Embryonic facial prominence (tissue), 1 donor: ENCODE measurements around the gene ZNF506.
"Not testable (repeated sequence)": the region's sequence is repeated elsewhere in the genome, so short reads cannot be mapped to it uniquely, and the experiment has no call there.

ENCODE experiments used
- DNase-seq: peaks from one replicate; pipeline ENCODE4 v3.0.0-alpha.2; 2016; ENCODE audit errors: extremely low spot score

Gene ZNF506

DNA sequence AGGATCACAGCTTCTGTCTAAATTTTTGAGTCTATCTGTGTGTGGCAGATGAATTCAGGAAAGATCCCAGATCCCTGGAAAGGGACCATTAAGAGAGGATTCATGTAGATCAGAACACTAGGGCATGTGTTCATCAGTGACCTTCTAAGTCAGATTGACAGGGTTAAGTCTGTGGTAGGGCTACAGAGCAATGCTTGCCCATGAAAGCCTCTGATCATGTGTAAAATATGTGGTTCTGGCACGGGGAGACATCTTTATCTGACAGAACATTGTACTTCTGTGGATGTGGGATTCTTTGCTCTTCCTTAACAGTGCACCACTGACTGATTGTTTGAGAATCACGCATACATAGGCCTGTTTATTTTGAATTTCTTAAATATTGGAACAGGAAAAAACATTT is 42.9 kb downstream of the ZNF506 start:
- DNase-seq = no peak

DNA sequence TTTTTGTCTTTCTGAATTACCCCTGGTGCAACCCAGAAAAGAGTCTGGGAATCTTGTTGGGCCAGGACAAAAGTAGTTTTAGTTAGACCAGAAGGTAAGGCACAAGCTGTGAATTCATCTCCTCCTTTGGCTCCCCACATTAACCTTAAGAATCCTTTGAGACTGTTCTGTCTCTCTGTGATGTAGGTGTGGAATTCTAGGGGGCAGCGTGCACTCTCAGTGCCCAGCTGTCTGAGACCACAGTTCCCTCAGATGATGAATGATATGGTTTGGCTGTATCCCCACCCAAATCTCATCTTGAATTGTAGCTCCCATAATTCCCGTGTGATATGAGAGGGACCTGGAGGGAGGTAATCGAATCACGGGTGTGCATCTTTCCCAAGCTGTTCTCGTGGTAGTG is 43.9 kb downstream of the ZNF506 start:
- DNase-seq = no peak

DNA sequence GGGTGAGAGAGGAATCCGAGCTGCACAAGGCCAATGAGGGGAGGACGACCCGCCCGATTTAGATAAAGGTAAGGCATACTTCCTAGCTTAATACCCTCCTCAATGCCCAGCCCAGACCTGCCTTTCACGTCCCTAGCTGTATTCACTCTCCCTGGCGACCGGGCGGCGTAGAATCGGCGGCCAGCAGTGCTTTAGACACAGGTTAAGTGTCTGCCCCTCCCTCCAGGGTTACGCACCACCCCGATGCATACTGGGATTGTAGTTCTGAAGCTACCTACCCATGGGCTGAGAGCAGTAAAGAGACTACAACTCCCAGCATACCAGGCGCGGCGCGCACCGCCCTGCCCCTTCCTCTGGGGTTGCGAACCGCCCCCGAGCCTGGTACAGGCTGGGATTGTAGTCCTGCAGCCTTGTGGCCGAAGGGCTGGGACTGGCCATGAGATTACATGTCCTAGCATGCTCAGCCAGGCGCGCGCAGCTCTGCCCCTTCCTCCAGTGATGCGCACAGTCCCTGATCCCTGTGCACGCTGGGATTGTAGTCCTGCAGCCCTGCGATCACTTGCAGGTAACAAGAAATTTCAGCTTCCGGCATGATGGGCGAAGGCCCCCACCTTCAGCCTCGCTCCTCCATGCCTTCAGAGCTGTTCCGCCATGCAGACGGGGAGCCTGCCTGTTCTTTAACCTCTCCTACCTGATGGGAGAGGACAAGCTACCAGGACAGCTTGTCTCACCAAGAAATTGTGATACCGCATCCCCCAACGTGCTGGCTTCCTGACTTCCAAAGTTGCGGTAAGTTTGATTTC is 45.1 kb downstream of the ZNF506 start:
- peak; percentile 88 for DNase-seq

DNA sequence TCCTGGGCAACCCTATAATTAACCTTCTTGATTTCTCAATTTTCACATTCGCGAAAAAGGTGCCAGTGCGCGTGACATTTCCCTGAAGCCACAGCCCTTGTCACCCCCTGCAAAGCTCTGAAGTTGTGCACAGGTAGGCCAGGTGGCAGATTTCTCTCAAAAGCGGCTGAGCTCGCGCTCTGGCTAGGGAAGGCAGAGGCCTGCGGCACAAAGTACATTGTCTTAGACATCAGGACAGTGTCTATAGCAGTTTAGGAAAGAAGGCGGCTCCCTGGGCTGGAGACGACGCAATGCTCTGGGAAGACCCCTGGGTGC is 45.7 kb downstream of the ZNF506 start:
- no peak for DNase-seq

DNA sequence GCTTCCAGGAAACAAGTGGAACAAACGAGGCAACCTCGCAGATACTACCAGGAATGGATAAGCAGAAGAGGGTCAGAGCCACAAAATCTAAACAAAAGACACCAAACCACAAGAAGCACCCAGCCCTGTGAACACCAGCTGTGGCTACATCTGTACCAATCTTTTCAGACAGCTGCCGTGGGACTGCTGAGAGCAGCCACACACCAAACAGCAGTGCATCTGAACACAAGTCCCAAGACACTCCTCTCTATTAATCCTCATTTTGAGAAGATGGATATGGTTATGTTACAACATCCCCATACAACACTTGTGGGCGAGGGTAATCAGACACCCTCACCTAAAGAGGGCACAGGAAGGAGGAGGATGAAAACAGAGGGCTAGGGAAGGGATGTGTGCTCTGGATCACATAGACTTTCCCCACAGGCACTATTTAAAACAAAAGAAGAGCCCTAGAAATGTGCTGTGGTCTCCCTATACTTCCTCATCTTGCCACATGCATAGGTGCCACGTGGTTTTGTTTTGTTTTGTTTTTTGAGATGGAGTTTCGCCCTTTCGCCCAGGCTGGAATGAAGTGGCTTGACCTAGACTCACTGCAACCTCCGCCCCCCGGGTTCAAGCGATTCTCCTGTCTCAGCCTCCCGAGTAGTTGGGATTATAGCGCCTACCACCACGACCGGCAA is 47.1 kb downstream of the ZNF506 start:
- no peak for DNase-seq

DNA sequence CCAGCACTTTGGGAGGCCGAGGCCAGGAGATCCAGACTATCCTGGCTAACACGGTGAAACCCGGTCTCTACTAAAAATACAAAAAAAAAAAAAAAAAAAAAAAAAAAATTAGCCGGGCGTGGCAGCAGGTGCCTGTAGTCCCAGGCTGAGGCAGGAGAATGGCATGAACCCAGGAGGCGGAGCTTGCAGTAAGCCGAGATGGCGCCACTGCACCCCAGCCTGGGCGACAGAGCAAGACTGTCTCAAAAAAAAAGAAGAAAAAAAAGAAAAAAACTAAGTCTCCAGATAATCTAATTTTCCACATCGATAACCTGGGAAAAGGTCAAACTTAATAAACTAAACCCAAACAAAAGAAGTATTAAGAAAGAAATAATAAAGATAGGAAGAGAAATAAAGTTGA is 49.6 kb downstream of the ZNF506 start:
- not testable (repeated sequence) for DNase-seq

DNA sequence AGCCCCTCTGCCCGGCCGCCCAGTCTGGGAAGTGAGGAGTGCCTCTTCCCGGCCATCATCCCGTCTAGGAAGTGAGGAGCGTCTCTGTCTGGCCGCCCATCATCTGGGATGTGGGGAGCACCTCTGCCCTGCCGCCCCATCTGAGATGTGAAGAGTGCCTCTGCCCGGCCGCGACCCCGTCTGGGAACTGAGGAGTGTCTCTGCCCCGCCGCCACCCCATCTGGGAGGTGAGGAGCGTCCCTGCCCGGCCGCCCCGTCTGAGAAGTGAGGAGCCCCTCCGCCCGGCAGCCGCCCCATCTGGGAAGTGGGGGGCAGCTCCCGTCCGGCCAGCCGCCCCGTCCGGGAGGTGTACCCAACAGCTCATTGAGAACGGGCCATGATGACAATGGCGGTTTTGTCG is 51.6 kb downstream of the ZNF506 start:
- DNase-seq = not testable (repeated sequence)

DNA sequence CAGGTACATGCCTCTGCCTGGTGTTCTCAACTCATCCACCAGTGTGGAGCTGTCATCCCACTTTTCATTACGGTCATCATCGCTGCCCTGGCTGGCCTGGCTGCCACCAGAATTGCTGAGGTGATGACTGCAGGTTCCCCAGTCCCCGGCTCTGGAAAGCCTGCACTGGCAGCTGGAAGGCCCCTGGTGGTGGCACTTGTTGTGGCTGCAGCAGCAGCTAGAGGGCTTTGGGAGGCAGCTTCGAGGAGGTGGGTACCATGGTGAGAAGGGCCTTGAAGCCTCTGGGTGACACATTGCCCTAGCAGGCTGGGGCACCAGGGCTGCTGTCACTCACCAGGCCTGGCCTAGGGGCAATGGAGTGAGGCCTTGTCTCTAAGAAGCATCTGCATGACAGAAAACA is 63.4 kb downstream of the ZNF506 start:
- DNase-seq = no peak

DNA sequence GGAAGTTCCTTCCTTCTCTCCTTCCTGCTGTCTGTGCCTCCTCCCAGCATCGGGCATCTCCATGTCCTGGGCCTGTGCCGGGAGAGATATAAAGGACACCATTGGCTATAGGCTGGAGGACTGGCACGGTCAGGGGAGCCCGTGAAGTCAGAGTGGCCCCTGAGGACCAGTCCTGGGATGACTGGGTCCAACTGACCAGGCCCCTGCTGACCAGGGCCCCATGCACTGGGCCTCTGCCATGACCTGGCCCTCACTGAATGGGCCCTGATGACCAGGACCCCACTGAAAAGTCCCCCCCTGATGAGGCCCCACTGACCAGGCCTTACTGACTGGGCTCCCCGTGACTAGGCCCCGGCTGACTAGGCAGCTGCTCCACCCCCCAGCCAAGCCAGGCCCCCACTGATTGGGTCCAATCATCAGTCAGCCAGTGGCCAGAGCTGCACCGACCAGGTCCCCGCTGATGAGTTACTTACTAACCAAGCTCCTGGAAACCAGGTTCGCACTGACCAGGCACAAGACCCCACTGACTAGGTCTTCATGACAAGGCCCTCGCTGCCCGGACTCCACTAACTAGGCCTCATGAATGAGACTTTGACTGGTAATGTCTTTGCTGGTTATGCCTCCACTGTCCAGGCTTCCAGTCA is 68.7 kb downstream of the ZNF506 start:
- DNase-seq = no peak

DNA sequence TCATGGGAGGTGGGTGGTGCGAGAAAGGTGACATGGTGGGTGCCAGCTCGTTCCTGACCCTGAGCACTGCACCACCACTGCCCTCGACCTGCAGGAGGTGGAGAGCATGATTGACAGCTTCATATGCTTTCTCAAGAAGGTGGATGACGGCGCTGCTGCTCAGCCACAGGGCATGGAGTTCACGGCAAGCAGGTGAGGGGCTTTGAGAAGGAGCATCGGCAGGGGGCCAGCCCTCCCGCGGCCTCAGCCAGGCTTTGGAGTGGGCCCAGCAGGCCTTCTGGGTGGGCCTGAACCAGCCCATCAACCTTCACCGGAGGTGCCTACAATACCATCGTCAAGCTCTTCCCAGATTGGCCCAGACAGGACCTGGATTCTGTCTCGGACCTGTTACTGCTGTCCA is 69.7 kb downstream of the ZNF506 start:
- no peak for DNase-seq

DNA sequence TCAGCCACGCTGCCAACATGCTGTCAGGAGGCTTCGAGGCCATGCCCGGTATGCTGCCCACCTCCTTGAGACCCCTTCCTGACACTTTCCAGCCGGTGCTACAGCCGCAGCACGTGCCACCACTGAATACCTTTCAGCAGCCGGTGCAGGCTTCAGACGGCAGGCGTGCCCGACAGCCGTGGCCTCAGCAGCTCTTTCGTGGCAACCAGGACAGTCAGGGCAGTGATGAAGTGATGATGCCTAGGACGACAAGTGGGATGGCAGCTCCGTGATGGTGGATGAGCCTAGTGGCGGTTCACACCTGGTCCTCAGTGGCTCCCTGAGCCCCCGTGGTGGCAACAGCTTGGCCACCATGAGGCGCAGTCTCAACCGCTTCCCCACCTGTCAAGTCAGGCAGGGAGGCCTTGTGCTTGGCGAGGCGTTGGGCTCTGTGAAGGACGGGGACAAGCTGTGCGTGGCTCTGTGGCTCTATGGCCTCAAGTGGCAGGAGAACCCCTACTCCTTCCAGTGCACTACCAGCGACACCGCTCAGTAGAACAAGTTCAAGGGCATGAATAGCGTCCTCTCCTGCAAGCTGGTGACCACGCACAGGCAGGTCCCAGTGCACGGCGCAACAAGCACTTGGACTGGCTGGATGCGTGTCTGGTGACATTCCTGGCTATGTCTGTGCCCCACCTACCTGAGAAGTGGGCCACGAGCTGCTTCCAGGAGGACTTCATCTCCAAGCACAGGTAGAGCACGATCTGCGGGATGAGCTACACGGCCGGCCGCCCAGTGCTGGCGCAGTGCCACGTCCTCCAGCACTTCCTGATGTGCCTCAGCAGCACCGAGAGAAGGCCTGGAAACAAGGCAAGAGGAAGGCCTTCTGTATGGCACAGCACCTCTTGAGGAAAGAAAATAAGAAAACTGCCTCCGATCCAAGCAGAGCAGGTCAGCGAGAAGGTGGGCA is 70.4 kb downstream of the ZNF506 start:
- no peak for DNase-seq

DNA sequence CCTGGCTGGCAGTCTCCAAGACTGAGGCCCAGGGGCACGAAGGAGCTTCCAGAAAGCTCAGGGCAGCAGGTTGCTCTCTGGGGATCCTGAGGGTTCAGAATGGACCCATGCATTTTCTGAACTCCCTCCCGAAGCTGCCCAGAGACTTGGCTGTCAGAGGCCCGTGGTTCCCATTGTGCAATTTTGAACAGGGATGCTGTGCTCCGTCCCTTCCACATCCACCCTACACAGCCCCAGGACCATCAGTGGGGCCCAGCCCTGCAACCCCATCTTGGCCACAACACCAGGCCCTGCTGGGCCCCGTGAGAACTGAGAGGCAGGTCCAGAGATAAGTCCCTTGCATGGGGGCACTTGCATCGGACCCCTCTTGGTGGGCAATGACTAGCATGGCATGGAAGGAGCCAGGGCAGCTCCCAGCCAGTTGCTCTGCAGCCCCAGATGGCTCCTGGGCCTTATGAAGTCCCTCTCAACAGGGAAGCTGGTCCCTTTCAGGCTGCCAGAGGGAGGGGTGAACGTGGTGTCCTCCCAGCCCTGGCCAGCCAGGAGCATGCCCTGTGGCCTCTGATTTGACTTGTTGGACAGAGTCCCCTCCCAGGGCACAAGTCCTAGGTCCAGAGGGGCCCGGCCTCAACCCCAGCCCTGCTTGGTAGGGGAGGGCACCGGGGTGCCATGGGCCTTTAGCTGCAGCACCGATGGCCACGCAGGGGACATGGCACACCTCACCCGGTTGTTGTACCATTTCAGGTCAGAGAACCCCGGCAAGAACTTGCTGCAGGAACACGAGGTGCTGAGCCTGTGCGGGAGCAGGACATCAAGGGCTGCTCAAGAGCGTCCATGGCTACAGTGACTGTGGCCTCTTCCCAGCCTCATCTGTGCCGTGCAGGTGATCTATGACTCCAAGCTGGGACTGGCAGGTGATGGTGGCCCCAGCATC is 71.4 kb downstream of the ZNF506 start:
- no peak for DNase-seq

DNA sequence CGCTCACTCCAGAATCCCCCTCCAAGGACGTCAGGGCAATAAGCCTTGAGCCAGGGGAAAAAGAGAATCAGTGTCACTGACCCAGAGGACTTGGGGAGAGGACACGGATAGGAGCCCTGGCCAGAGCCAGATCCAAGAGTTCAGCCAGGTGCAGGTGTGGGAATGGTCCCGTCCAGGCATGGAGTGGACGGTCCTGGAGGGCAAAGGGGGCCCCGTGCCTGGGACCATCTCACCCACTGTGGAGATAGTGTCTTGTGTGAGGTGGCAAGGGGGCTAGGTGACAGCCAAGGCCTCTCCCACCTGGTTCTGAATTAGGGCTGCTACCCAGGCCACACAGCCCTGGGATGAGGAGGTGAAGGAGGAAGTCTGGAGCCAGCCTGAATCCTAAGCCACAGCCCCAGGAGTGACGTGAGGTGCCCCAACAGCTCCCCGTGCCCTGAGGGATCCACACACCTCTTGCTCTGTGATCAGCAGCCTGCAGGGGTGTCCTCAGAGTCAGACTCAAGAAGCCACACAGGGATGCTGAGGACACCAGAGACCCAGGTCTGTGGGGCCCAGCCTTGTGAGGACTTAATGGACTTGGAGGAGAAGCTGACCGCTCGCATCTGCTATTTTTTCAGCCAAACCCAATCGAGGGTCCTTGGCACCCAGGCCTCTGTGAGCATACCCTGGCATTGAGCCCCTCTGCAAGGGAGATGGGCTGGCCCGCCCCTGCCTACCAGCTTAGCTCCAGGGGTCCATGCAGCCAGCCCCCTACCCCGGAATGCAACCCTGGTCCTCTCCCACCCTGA is 72.2 kb downstream of the ZNF506 start:
- no peak for DNase-seq

DNA sequence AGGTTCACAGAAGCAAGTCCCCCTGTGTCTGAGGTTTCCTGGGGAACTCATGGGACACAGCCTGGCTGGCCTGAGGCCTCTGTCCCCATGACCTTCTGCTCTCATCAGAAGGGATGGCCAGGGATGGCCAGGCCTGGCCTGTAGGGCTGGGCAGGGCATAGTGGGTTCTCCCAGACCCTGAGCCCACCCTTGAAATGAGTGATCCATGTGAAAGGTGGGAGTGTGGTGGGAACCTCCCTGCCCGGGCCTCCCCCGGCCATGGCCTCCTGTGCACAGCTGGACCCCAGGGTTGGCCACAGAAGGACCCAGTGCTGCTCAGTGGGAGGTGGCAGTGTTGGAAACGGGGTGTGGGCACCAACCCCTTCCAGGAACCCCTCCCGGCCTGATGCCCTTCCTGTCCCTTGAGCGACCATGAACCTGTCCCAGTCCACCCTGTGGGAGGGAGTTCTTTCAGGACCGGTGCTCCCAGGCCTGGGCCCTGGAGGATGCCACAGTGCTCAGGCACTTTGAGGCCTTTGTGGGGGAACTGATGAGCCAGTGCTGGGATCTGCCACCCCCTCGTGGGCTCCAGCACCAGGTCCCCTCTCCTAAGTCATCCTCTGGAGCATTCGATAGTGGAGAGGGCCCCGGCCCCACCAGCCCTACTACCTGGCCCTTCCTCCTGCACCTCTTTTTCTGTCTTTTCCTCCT is 73.2 kb downstream of the ZNF506 start:
- no peak for DNase-seq

DNA sequence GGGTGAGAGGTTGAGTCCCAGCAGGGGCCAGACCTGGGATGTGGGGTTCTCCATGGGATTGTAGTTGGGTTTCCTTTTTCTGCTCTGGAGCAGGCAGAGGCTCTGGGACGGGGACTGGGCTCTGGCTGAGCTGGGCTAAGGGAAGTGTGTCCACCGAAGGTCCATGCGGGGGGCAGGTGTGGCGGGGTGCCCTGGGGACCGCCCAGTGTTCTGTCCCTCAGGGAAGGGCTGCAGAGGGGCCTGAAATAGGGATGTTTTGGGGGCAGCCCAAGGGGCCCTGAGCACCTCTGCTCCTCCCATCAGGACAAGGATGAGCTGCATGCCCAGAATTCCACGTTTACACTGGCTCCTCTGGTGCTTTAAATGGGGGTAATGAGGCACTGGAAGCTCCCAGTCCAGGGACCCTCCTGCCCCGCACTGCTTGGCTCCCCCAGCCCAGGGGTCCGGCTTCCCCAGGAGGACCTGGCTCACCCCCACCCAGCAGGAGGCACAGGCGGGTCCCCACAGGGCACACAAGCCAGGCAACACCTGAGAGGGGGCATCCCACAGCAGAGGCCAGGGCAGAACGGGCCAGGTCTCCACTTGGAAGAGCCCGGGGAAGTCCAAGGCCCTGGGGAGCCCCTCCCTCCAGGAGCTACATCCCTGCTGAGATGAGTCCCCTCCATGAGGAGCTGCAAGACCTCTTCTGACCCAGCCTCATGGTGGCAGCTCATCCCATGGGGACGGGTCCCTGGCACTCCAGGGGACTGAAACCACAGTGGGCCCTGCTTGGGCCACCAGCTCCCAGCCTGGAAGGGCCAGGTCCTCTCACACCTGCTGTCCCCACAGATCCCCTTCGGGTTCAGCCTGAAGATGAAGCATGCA is 74.0 kb downstream of the ZNF506 start:
- no peak for DNase-seq

DNA sequence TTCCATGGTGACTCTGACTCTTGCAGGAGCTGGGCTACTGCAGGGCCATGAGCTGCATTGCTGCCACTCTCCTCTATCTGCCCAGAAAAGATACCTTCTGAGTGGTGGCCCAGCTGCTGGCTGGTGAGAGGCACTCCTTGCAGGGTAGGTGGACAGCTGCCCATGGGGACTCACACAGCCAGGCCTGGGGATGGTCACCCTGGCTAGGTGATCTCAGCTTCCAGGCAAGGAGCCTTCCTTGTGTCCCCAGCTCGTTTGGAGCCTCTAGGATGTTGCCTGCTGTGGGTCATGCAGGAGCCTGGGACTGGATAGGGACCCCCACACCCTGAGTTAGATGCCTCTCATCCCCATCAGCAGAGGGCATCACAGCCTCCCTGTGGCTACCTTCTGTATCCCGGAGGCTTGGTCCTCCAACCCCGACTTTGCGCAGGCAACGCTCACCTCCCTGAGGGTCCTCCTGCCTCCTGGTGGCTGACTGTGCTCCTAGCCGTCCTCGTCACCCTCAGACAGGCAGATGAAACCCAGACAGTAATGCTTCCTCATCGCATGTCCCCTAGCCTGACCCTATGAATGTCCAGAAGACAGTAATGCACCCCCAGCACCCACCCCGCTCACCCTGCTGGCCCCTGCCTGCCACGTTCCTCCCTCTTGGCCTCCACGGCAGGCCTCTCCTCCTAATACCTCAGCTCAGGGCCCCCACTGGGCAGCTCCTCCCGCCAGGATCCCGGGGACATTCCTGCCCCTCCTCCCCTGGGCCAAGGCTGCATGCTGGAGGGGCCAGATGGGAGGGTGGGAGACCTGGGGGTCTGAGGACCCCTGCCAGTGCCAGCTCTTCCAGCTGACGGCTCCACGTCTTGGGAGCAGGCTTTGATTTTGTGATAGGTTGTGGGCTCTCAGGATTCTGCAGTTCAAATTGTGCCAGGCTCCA is 75.0 kb downstream of the ZNF506 start:
- DNase-seq = no peak
